Measurements from ENCODE around the gene PKD2L2. TPM values are rescaled to one million over a fixed set of nuclear protein-coding genes. Genes with fewer than 3 reads are reported as not detected.

Gene PKD2L2
- total RNA-seq, result under 0.01 TPM in 1 of 2 replicates, not detected in the other

DNA sequence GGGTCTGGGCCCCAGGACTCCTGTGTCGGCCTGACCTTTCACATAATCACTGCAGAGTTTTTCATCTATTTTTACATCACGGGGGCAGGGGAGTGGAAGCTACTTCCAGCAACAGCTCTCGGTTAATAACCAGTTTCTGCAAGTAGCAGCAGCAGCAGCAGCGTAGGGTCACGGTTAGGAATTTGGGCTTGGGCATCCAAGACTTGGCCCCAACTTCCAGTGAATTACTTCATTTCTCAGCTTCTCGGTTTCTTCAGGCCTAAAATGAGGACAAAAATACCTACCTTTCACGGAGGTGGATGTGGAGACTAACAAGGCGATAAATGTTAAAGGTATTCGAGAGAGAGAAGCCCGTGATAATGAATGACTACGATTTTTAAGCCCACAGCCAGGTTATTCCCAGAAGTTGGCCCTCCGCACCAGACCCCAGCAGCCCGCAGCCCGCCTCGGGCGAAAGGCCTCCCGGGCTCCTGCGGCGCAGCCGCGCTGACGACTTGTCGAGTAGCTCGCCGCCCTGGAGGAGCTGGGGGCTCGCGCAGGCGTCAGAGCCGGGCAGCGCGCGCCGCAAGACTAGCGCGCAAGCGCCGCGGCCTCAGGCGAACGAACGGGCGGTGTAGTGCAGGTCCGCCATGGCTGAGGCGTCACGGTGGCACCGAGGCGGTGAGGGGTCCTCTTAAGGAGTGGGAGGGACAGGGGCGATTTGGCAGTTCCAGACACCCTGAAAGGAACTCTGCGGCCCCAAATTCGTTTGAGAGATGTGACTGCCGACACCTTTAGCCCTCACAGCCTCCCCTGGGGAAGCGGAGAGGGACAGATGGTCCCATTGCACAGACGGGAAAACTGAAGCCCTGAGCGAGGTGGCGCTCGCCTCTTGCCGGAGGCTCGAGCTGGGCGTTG is at the start of gene PKD2L2:
Gene PKD2L2 (plus strand): TSS at position 595 of the 897 bp plus-strand sequence. CDS start 35 bp downstream, at position 630.

DNA sequence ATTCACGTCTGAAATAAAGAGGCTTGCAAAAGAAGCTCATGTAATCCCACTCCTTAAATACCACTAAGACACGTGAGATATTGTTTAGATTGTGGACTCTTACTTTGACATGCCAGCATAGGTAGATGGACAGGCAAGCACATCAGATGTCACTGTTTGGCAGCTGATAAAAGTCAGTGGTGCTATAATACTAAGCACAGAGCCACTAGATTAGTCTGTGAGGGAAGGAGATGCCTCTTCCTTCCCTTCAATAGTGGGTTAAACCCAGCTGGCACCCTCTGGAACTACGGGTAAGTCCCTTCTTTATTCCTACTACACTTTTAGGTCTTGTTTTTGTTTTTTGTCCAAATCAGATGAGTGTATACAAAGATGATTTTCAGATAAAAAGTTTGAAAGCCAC is 21.6 kb upstream of the PKD2L2 start, which contains the start of gene MYOT:
Gene MYOT (plus strand): TSS at position 197 of the 400 bp plus-strand sequence. CDS start 2,792 bp downstream, outside the sequence.

Other genes starting within 250 kb of the PKD2L2 start
- gene KLHL3, start 153.4 kb upstream of the PKD2L2 start, total RNA-seq, result 1.1 and 4.8 TPM in 2 replicates
- gene HNRNPA0, start 135.1 kb upstream of the PKD2L2 start, total RNA-seq, result 8.2 and 9.8 TPM in 2 replicates
- not detected in 2 replicates for gene MYOT, start 21.6 kb upstream of the PKD2L2 start, total RNA-seq
- gene FAM13B, start 143.6 kb downstream of the PKD2L2 start, total RNA-seq, result 7.5 and 8.9 TPM in 2 replicates
- gene WNT8A, start 194.6 kb downstream of the PKD2L2 start, total RNA-seq, result not detected in 2 replicates
- 1.7 and 2.8 TPM in 2 replicates for gene NME5, start 250.0 kb downstream of the PKD2L2 start, total RNA-seq

Data from tracheal epithelial cell (primary cell).